HG02938 (cell line): ENCODE measurements around the gene KLHL8.

Experiments
- ATAC-seq: cut with Tn5 transposase; IDR thresholded peaks from one replicate; pipeline ENCODE4 v1.9.1; 2021; ENCODE audit warnings: mild to moderate bottlenecking, moderate library complexity; ENCODE audit not compliant: unreplicated experiment

KLHL8 gene

DNA sequence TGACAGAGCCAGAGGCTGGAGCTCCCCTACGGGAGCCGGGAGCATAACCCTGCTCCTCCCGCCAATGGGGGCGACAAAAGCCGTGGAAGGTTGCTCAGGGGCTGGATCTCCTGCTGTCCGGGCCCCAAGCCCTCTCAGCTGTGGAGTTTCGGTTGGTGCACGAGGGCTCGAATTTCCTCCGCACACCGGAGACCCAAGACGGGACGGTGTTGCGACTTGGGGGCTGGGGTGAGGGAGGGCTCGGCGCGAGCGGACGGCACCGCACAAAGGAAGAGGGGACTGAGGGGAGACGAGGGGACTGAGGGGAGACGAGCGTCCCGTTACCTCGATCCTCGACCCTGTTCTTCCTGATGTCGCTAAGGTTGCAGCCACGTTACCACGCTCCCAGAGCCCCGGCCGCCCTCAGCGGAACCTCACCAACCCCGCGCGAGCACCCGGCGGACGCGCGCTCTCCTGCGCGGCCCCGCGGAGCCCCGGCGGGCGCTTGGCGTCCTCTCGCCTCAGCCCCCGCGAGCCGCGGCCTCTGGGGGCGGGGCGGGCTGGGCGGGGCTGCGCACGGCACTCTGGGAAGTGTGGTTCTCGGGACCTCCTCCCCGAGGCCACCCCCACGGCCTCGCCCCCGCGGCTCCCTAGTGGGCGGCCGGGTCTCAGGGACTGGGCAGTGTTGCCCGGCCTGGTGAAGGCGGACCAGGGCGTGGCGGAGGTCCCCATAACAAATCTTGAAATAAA, at the start of gene KLHL8:
Gene KLHL8 (minus strand): TSS at position 525 of the 729 bp plus-strand sequence. CDS start 25,079 bp downstream, outside the sequence.
- peak; percentile 83 for ATAC-seq

DNA sequence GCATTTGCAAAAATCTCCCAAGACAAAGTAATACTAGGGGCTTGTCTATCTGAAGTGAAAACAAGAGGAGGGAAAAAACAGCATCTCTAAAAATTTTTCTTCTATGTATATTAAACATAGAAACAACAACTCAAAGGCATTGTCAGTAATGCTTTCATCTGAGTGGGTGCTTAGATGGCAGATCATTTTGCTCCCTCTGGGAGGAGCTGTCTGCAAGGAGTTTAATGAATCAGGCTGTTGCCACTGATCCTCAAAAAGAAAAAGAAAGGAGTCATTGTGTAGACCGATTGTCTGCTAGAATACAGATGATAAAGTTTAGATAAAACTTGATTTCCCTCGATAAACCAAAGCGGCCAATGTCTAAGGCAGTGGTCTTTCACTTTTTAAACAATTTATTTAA, 49.7 kb upstream of the KLHL8 start:
- ATAC-seq, result no peak

DNA sequence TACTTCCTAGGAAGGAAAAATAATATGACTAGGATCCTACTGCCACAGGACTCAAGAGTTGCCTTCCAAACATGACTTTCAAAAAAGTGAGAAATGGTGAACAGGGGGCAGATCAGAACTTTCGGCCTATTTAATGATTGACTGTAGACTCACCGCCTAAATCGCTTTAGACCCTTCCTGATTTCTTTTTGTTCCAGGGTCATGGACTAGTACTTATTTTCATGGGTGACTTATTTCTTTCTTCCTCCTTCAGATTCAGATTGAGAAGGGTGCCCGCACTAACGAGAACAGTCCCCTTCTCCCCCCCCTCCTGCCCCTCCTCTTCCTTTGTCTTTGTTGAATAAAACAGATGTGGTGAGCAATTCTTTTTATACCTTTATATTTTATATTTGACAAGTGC, 48.0 kb upstream of the KLHL8 start:
- no peak for ATAC-seq

DNA sequence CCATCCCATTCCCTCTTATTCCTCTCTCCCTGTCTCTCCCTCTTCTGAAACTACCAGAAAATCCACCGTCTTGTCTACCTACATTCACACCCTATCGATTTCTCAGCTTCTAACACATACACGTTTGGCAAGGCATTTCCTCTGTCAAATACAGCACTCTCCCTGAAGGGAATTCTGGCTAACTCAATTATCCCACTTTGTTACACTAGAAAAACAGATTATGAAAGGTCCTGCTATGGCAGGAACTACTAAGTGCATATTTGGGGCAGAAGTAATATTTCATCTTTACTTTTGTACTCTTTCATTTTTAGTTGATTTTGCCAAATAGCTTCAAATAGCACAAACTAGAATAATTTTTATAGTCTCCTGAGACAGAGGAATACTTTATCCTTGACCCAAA, 46.6 kb upstream of the KLHL8 start:
- no peak for ATAC-seq

DNA sequence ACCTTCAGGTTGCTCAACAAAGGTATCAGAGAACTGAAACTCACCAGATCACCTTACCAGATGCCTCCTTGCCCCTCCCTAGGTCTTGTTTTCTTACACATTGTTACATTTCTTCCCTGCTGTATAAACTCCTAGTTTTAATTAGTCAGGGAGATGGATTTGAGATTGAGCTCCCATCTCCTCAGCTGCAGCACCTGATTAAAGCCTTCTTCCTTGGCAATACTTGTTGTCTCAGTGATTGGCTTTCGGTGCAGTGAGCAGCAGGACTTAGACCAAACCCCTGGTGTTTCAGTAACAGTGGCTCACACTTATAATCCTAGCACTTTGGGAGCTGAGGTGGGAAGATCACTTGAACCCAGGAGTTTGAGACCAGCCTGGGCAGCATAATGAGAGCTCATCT, 42.5 kb upstream of the KLHL8 start:
- ATAC-seq, result no peak

DNA sequence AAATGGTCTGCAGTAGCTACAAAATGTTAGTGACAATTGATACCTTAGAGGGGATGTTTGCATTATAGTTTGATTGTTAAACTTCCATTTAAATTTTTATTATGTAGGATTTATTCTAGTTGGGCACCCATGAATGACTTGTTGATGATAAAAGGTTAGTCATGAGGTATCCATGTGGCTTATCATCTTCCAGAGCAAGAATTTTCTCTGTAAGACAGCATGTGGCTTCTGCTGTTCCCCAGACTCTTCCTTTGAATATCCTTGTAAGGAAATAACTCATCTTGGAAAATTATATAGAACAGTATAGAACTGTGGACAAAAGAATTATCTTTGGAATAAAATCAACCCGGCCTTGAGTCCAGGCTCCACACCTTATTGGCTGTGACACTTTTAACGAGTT, 40.1 kb upstream of the KLHL8 start:
- no peak for ATAC-seq

DNA sequence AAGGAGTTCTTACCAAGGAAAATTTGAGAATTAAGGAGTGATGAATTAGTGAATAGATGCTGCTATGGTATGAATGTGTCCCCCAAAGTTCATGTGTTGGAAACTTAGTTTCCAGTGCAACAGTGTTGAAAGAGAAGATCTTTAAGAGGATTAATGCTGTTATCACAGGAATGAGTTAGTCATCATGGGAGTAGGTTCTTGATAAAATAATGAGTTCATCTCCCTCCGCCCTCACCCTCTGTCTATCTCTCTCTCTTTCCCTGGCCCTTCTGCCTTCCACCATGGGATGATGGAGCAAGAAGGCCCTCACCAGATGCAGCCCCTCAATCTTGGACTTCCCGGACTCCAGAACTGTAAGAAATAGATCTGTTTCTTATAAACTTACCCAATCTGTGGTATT, 38.3 kb upstream of the KLHL8 start:
- no peak for ATAC-seq

DNA sequence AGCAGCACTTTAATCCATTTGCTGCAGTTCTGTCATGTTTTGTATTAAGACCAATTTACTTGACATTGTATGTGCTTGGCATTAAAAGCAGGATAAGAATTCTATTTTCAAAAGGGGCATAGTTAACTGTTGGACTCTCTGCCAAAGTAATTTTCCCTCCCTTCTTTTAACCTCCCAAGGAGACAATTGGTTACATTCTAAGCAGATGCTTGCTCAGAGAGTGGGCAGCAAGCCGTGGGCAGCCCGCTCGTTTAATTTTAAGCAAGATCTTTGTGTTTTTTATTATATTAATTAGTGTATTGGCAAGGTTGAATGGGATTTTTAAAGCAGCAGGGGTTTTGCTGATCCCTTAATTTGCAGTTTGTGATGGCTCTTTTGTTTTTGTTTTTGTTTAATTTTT, 37.1 kb upstream of the KLHL8 start:
- no peak for ATAC-seq

DNA sequence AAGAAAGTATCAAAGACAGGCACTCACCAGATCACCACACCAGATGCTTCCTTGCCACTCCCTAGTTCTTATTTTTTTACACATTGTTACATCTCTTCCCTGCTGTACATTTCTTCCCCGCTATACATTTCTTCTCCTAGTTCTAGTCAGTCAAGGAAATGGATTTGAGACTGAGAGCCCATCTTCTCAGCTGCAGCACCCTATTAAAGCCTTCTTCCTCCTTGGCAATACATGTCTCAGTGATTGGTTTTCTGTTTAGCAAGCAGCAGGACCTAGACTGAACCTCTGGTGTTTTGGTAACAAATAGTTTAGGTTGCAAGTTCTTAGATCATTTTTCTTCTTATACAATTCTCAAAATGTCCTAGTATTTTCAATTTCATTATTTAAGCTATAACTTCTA, 35.3 kb upstream of the KLHL8 start:
- no peak for ATAC-seq

DNA sequence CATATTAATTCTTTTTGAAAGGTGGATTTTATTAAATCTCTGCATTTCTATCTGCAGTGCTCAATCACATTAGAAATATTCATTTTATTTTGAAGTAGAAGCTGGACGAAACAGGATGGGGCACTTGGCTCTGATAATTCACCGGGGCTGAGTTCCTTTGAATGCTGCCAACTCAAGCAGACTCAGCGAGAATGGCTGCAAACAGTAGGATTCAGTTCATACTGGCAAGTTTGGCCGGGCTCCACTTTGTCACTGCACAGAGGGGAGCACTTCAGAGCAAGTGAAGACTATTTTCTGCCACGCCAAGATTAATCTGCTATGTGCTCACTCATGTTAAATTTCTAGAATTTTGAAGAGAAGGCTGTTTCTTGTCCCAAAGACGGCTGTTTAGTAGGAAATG, 30.7 kb upstream of the KLHL8 start:
- no peak for ATAC-seq

DNA sequence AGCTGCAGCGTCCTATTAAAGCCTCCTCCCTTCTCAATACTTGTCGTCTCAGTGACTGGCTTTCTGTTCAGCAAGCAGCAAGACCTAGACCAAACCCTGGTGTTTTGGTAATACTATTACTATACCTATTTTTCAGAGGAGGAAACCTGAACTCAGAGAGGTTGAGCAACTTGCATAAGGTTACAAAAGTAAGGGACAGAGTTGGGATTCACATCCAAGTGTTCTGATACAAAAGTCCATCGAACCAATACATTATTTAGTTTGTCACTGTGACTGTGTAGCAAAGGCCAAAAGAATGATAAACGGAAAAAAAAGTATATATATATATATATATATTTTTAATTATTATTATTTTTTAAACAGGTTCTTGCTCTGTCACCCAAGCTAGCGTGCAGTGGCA, 29.9 kb upstream of the KLHL8 start:
- no peak for ATAC-seq

DNA sequence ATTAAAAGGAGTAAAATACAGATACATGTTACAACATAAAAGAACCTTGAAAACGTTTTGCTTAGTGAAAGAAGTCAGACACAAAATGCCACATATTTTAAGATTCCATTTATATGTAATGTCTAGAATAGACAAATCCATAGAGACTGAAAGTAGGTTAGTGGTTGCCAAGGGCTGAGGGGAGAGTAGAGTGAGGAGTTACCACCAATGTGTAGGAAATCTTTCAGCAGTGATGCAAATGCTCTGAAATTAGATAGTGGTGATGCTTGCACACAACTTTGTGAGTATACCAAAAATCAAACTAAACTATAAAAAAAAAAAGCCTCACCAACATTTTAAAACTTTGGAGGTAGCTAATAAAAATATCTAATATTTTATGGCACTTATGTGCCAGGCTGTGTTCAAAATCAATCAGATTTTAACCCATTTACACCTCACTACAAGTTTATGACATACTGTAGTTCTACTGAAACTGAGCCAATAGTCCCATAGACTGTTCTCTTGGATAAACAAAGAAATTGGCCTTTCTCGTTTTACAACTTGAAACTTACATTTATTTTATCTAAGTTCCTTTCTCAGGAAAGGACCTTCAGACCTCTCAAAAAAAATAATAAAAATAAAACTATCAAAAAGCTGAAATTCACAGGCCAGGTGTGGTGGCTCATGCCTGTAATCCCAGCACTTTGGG, 29.1 kb upstream of the KLHL8 start:
- ATAC-seq, result no peak

DNA sequence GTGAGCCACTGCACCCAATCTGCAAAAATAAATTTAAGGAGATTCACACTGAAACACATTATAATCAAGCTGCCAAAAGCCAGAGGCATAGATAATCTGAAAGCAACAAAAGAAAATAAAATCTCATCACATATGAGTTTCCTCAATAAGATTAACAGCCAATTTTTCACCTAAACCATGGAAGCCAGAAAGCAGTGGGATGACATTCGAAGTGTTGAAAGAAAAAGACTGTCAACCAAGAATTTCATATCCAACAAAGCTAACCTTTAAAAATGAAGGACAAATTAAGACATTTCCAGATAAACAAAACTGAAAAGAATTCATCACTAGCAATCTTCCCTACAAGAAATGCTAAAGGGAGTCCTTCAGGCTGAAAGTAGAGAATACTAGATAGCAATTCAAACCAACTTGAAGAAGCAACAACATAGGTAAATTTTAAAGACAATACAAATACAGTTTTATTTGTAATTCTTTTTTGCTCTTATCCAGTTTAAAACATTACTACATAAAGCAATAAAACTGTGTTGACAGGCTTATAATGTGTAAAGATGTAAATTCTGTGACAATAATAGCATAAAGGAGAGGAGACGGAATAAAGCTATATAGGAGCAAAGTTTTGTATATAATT, 23.1 kb upstream of the KLHL8 start:
- ATAC-seq, result no peak

DNA sequence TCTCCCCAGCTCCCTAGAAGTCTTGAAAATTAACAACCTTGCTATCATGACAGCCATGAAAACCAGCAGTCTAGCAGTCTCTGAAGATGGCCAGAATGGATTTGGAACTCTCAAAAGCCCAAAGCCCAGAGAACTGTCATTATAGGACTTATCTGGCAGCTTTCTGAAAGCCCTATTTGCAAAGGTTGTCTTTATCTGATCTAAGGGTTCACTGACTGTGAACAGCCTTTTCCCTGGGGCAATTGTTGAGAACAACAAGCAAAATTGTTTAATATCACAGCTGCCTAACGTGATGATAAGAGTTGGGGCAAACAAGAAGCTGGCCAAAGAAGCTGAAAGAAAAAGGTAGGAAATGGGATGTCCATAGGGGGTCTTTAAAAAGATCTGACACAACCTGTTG, 20.9 kb upstream of the KLHL8 start:
- no peak for ATAC-seq

DNA sequence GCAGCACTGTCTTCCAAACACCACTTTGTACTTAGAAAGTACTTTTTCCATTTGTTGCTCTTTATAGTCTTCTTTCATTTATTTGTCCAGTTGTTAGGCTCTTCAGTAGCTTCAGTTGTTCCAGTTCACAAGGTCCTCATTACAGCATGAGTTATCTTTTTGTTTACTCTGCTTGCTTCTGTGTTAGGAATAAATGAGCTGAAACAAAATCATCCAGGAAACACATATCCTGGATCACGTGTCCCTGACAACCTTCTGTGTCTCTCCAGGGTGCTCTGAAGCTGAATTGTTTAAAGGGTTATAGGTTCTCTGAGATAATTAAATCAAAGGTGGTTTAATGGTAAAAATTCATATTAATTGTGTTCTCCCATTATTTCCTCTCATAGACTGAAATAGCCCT, 19.9 kb upstream of the KLHL8 start:
- no peak for ATAC-seq

DNA sequence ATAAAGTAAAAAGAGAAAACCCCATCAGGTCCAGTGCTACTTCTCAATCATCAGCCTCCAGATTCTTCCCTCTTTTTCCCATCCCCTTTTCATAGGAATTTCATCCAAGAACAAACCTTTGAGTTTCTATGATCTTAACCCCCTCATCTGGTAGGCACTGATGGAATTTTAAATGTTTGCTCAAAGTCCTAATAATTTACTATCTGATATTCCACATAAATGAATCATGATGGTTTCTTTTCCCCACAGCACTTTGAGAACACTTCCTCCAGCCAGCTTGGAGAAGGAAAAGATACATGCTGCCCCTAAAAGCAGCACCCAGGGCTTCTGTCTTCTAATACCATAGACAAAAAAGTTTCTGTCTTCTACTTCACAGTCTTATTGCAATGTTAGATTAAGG, 19.4 kb upstream of the KLHL8 start:
- no peak for ATAC-seq

DNA sequence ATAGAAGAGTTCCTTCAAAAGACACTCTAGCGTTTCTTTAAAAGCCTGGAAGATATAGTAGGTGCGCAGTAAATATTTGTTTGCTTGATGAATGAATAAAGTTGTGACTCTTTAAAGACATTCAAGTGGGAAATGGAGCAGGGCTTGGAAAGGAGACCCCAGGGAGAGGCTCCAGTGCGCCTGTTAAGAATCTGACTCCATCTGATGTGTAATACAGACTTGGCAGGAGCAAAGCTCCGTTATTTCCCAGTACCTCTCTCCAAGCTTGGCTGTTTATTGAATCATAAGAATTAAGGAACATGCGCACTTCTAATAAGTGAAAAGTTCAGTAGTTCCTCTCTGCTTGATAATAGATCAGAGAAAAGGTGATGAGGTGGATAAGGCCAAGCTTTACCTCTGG, 18.8 kb upstream of the KLHL8 start:
- no peak for ATAC-seq

DNA sequence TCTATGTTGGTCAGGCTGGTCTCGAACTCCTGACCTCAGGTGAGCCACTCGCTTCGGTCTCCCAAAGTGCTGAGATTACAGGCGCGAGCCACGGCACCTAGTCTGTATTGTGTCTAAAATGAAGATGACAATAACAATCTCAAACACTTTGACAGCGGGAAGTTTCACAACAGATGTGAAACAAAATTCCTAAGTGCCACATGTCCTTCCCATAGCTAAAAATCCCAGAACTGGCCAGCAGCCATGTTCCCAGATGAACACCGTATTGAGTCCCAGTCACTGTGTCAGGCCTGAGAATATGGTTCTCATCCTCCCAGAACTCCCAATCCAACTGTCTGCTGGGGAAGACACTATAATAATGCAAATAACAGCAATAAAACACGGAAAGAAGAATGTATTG, 16.4 kb upstream of the KLHL8 start:
- ATAC-seq, result no peak

DNA sequence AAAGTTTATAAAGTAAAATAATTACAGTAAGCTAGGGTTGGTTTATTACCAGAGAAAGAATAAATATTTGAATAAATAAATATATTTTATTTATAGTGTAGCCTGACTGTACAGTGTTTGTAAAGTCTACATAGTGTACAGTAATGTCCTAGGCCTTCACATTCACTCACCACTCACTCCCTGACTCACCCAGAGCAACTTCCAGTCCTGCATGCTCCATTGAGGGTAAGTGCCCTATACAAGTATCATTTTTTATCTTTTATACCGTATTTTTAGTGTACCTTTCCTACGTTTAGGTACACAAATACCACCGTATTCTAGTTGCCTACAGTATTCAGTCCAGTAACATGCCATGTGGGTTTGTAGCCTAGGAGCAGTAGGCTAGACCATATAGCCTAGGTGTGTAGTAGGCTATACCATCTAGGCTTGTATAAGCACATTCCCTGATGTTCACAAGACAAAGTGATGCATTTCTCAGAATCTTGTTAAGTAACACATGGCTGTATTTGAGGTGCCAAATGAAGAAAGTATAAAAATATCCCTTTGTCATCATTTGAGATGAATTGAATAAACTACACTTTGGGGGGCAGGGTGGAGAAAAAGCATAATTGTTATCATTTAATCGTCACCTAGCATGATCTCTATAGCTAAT, 14.7 kb upstream of the KLHL8 start:
- ATAC-seq, result no peak

DNA sequence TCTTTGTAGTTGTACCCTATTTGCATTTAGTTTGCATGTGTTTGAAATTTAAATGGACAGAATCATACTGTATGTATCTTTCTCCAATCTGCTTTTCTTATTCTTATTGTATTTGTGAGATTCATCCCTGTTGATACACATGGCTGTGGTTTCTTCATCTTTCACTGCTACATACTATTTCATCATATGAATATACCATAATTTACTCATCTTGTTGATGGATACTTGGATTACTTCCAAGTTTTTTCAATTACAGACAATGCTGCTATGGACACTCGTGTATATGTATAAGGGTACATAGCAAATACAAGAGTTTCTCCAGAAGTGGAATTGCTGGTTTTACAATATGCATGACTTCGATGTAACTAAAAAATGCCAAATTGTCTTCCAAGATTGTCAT, 11.8 kb upstream of the KLHL8 start:
- no peak for ATAC-seq

DNA sequence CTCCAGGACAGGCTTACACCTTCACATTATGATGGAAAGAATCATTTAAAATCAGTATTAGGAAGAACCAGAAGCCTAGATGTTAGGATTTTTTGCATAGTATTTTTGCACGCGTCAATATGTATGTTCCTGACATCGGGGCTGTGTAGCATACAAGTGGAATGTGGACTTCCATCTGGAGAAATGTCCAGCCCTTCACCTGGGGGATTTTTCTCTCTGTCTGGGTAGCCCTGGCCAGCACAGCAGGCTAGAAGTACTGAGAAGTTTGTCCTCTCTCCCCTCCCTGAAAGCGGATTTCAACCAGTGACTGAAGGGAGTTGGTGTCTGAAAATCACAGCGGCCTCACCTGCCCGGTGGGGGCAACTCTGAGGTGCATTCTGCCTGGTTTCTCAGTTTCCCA, 10.4 kb upstream of the KLHL8 start:
- ATAC-seq, result no peak

DNA sequence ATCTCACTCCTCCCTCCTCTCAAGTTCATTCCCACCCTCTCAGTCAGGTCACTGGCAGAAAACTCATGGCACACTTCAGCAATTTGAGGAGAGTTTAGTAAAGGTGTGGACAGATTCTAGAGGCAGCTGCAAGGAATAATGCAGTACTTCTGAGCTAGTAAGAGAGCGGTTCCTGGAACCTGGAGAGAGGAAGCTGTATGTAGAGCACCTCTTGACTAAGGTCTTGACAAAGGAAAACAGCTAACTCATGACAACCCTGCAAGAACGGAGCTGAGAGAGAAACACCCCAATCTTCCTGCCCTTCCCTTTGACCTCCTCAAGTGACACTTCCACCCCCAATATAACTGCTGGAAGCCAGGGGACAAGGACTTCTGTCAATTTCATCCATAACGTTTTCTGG, 9.6 kb upstream of the KLHL8 start:
- no peak for ATAC-seq
